HEK293 (cell line): ENCODE data around the gene SPECC1.

Experiments
- CTCF ChIA-PET: fragments of 350-600 bp; formaldehyde crosslinking; extraction: SDS; loops from one replicate; lab custom pipeline; 2021; ENCODE audit warnings: antibody characterized with exemption; lab: Yijun Ruan, JAX
- POLR2A ChIA-PET: fragments of 300-600 bp; formaldehyde crosslinking; extraction: SDS; loops from one replicate; lab custom pipeline; 2020; ENCODE audit warnings: antibody characterized with exemption, inconsistent platforms; lab: Yijun Ruan, JAX
- H3K27ac ChIP-seq: fragments of 200-500 bp; sonication (Bioruptor generic); 2 replicates; pipeline ENCODE4 v1.5.1; 2014; ENCODE audit warnings: low read depth, low read length, control low read depth, inconsistent platforms; ENCODE audit errors: extremely low read depth
- H3K36me3 ChIP-seq, 2 experiments: fragments of 200-500 bp in 1 of 2; sonication (Bioruptor generic) in 1 of 2; 1 replicate in 1 of 2; 2 replicates in 1 of 2; pipeline ENCODE4 v1.5.1; 2014 to 2017; ENCODE audit warnings: inconsistent platforms in 2 of 2, low read length in 2 of 2; ENCODE audit not compliant: control insufficient read depth in 2 of 2, insufficient read depth in 1 of 2
- H3K4me1 ChIP-seq: fragments of 200-500 bp; sonication (Bioruptor generic); 2 replicates; pipeline ENCODE4 v1.5.1; 2014; ENCODE audit warnings: mild to moderate bottlenecking, low read length, inconsistent platforms; ENCODE audit not compliant: control insufficient read depth, insufficient read depth
- H3K4me3 ChIP-seq: 2 replicates; pipeline ENCODE4 v1.5.1; 2011; ENCODE audit warnings: low read depth, mild to moderate bottlenecking, control low read depth, low read length, moderate library complexity
- H3K9me3 ChIP-seq: fragments of 200-500 bp; sonication (Bioruptor generic); 2 replicates; pipeline ENCODE4 v1.5.1; 2014; ENCODE audit warnings: low read depth, low read length, inconsistent platforms; ENCODE audit not compliant: control insufficient read depth, insufficient read depth
- BCL11A ChIP-seq: fragments of 450-650 bp; formaldehyde crosslinking; IDR thresholded peaks from 2 replicates; pipeline ENCODE4 v1.5.1; 2016; ENCODE audit warnings: low read depth, missing biosample characterization, missing genetic modification characterization
- CTCF ChIP-seq: fragments of 450-650 bp; formaldehyde crosslinking; IDR thresholded peaks from 2 replicates; pipeline ENCODE4 v1.5.1; 2016; ENCODE audit warnings: missing biosample characterization, missing genetic modification characterization
- ELK4 ChIP-seq: IDR thresholded peaks from 2 replicates; pipeline ENCODE4 v1.6.1; 2011; ENCODE audit warnings: mild to moderate bottlenecking, low read depth, low read length, borderline replicate concordance
- GLI4 ChIP-seq: fragments of 450-650 bp; formaldehyde crosslinking; IDR thresholded peaks from 2 replicates; pipeline ENCODE4 v1.5.1; 2016; ENCODE audit warnings: missing biosample characterization, missing genetic modification characterization
- GLIS2 ChIP-seq: fragments of 450-650 bp; formaldehyde crosslinking; IDR thresholded peaks from 2 replicates; pipeline ENCODE4 v1.5.1; 2016; ENCODE audit warnings: missing biosample characterization, missing genetic modification characterization
- KLF1 ChIP-seq: fragments of 450-650 bp; formaldehyde crosslinking; IDR thresholded peaks from 2 replicates; pipeline ENCODE4 v1.5.1; 2016; ENCODE audit warnings: missing biosample characterization, missing genetic modification characterization
- KLF9 ChIP-seq: fragments of 450-650 bp; formaldehyde crosslinking; IDR thresholded peaks from 2 replicates; pipeline ENCODE4 v1.5.1; 2016; ENCODE audit warnings: missing biosample characterization, missing genetic modification characterization, low read depth
- MYNN ChIP-seq: fragments of 450-650 bp; formaldehyde crosslinking; IDR thresholded peaks from 2 replicates; pipeline ENCODE4 v1.5.1; 2016; ENCODE audit warnings: missing biosample characterization, missing genetic modification characterization, borderline replicate concordance
- MZF1 ChIP-seq: fragments of 450-650 bp; formaldehyde crosslinking; IDR thresholded peaks from 2 replicates; pipeline ENCODE4 v1.5.1; 2017; ENCODE audit warnings: missing biosample characterization, missing genetic modification characterization, borderline replicate concordance
- PRDM1 ChIP-seq: fragments of 450-650 bp; formaldehyde crosslinking; IDR thresholded peaks from 2 replicates; pipeline ENCODE4; 2016; ENCODE audit warnings: missing biosample characterization, missing genetic modification characterization
- PRDM10 ChIP-seq: fragments of 450-650 bp; formaldehyde crosslinking; IDR thresholded peaks from 2 replicates; pipeline ENCODE4 v1.5.1; 2016; ENCODE audit warnings: missing biosample characterization, missing genetic modification characterization
- ZBTB11 ChIP-seq: fragments of 450-650 bp; formaldehyde crosslinking; conservative IDR thresholded peaks from 2 replicates; pipeline ENCODE4 v1.5.1; 2016; ENCODE audit warnings: low read depth, missing biosample characterization, missing genetic modification characterization
- ZNF140 ChIP-seq: fragments of 450-650 bp; formaldehyde crosslinking; IDR thresholded peaks from 2 replicates; pipeline ENCODE4 v1.5.1; 2016; ENCODE audit warnings: missing biosample characterization, missing genetic modification characterization
- ZNF221 ChIP-seq: fragments of 450-650 bp; formaldehyde crosslinking; IDR thresholded peaks from 2 replicates; pipeline ENCODE4 v1.5.1; 2017; ENCODE audit warnings: missing biosample characterization, missing genetic modification characterization, borderline replicate concordance
- ZNF239 ChIP-seq: fragments of 450-650 bp; formaldehyde crosslinking; IDR thresholded peaks from 2 replicates; pipeline ENCODE4 v1.5.1; 2016; ENCODE audit warnings: missing biosample characterization, missing genetic modification characterization
- ZNF416 ChIP-seq: fragments of 450-650 bp; formaldehyde crosslinking; IDR thresholded peaks from 2 replicates; pipeline ENCODE4 v1.5.1; 2016; ENCODE audit warnings: missing biosample characterization, missing genetic modification characterization
- ZNF433 ChIP-seq: fragments of 450-650 bp; formaldehyde crosslinking; IDR thresholded peaks from 2 replicates; pipeline ENCODE4 v1.5.1; 2016; ENCODE audit warnings: missing biosample characterization, missing genetic modification characterization, low read depth
- ZNF48 ChIP-seq: fragments of 450-650 bp; formaldehyde crosslinking; IDR thresholded peaks from 2 replicates; pipeline ENCODE4 v1.5.1; 2016; ENCODE audit warnings: missing biosample characterization, missing genetic modification characterization
- ZNF521 ChIP-seq: fragments of 450-650 bp; formaldehyde crosslinking; IDR thresholded peaks from 2 replicates; pipeline ENCODE4 v1.5.1; 2017; ENCODE audit warnings: missing biosample characterization, mild to moderate bottlenecking, missing genetic modification characterization
- ZNF544 ChIP-seq: fragments of 450-650 bp; formaldehyde crosslinking; IDR thresholded peaks from 2 replicates; pipeline ENCODE4 v1.5.0; 2017; ENCODE audit warnings: missing biosample characterization, missing genetic modification characterization
- ZNF629 ChIP-seq: fragments of 450-650 bp; formaldehyde crosslinking; IDR thresholded peaks from 2 replicates; pipeline ENCODE4 v1.5.1; 2017; ENCODE audit warnings: missing biosample characterization, missing genetic modification characterization
- ZNF701 ChIP-seq: fragments of 450-650 bp; formaldehyde crosslinking; IDR thresholded peaks from 2 replicates; pipeline ENCODE4 v1.5.1; 2016; ENCODE audit warnings: missing biosample characterization, missing genetic modification characterization
- ZSCAN5A ChIP-seq: fragments of 450-650 bp; formaldehyde crosslinking; IDR thresholded peaks from 2 replicates; pipeline ENCODE4 v1.5.1; 2016; ENCODE audit warnings: missing biosample characterization, missing genetic modification characterization

SPECC1 gene

GRCh38 chr17:20264996-20265395 lies 255.8 kb downstream of the SPECC1 start (continued):
- no peak for TF ChIP-seq ZSCAN5A (tag by site-specific recombination)
- no peak for TF ChIP-seq ZNF221 (tag by site-specific recombination)
- TF ChIP-seq ZNF544 (tag by site-specific recombination) = no peak

- peak overlapping the region; percentile 61 for H3K27ac ChIP-seq
- peaks cover under 1 to 7% of the 10 kb centered on the region in 2 experiments for H3K36me3 ChIP-seq
- ChIA-PET CTCF (interaction anchor here (0.6 to 1.5 kb wide), 3 partner anchors 9 to 47 kb away, joined by 3 to 5 read pairs (median 5); no protein-coding TSS in a partner anchor), POLR2A (interaction anchor here (0.8 kb wide), 1 partner anchor 257 kb away, joined by 3 read pairs; no protein-coding TSS in a partner anchor)
- no peak overlapping the region for H3K4me3 ChIP-seq
- no peaks in the 10 kb centered on the region for H3K9me3 ChIP-seq
- H3K4me1 ChIP-seq = peaks cover 20% of the 10 kb centered on the region
- TF ChIP-seq MYNN (tag by site-specific recombination) = no peak
- peak; percentile 31; the same call in 1 of the 2 replicates for TF ChIP-seq PRDM10 (tag by site-specific recombination)
- no peak for TF ChIP-seq ZNF239 (tag by site-specific recombination)
- TF ChIP-seq ZNF416 (tag by site-specific recombination) = no peak
- no peak for TF ChIP-seq GLIS2 (tag by site-specific recombination)
- no peak for TF ChIP-seq KLF9
- no peak for TF ChIP-seq ZBTB11
- TF ChIP-seq KLF1 = no peak
- no peak for TF ChIP-seq ELK4
- no peak for TF ChIP-seq ZNF433 (tag by site-specific recombination)
- TF ChIP-seq CTCF (tag by site-specific recombination) = no peak
- TF ChIP-seq BCL11A (tag by site-specific recombination) = no peak
- no peak for TF ChIP-seq ZNF701 (tag by site-specific recombination)
- TF ChIP-seq MZF1 (tag by site-specific recombination) = no peak
- peak; percentile 43; the same call in 1 of the 2 replicates for TF ChIP-seq PRDM1
- TF ChIP-seq GLI4 (tag by site-specific recombination) = no peak
- TF ChIP-seq ZNF140 = 0 out of 2 replicates have a peak, but pooled peaks have one; percentile 6
- no peak for TF ChIP-seq ZNF48
- no peak for TF ChIP-seq ZNF629 (tag by site-specific recombination)
- no peak for TF ChIP-seq ZNF521 (tag by site-specific recombination)
Observed at GRCh38 chr17:20266806-20267458, 257.8 kb downstream of the SPECC1 start.
